ENCODE measurements around the gene PCNT. TPM values are rescaled to one million over a fixed set of nuclear protein-coding genes. Genes with fewer than 3 reads are reported as not detected.
A peak's percentile ranks its signal among the peaks of the same experiment; 100 is the strongest.

Gene PCNT
- total and polyA plus RNA-seq, 4 donors, result 6.4 to 33.0 (median 26.2) TPM

- Histone ChIP-seq H3K4me1 (ENCODE audit: control insufficient read depth in 1 of 2, insufficient read depth in 2 of 2, low read length in 2 of 2) (no peaks in the 10 kb centered on the region), H3K27me3 (ENCODE audit: control insufficient read depth in 1 of 2, insufficient read depth in 2 of 2, low read length in 1 of 2) (no peaks in the 10 kb centered on the region), H3K27ac (ENCODE audit: low read depth in 1 of 2, low read length in 2 of 2) (no peak overlapping the region), H3K36me3 (ENCODE audit: control insufficient read depth in 1 of 2, insufficient read depth in 2 of 2, low read length in 1 of 2) (peaks cover 0 to 6% of the 10 kb centered on the region in 2 donors), H3K4me3 (ENCODE audit: low read length in 2 of 2) (no peak overlapping the region), H3K9me3 (ENCODE audit: control insufficient read depth, low read length) (no peaks in the 10 kb centered on the region)
- intact Hi-C loops (cut with DNase I), result no loop called here
- ATAC-seq (ENCODE audit: low FRiP score) (no peak), DNase-seq (peak; percentile 19 to 35)
- 74 to 76% methylated on average over 8 of the region's 8 CpGs for WGBS, 2 donors
Measured at GRCh38 chr21:46340998-46341397, 17.0 kb downstream of the PCNT start.

GRCh38 chr21:46344219-46344915 is 20.4 kb downstream of the PCNT start:
- Histone ChIP-seq H3K27ac (ENCODE audit: low read depth in 1 of 2, low read length in 2 of 2) (no peak overlapping the region), H3K36me3 (ENCODE audit: control insufficient read depth in 1 of 2, insufficient read depth in 2 of 2, low read length in 1 of 2) (peaks cover 0 to 12% of the 10 kb centered on the region in 2 donors), H3K4me1 (ENCODE audit: control insufficient read depth in 1 of 2, insufficient read depth in 2 of 2, low read length in 2 of 2) (no peaks in the 10 kb centered on the region), H3K9me3 (ENCODE audit: control insufficient read depth, low read length) (no peaks in the 10 kb centered on the region), H3K27me3 (ENCODE audit: control insufficient read depth in 1 of 2, insufficient read depth in 2 of 2, low read length in 1 of 2) (no peaks in the 10 kb centered on the region), H3K4me3 (ENCODE audit: low read length in 2 of 2) (no peak overlapping the region)
- intact Hi-C loops (cut with DNase I), result no loop called here
- 96 to 98% methylated on average over 20 of the region's 20 CpGs for WGBS, 2 donors
- DNase-seq, result peak; percentile 38 to 71
- no peak for ATAC-seq (ENCODE audit: low FRiP score)

- H3K36me3 ChIP-seq (ENCODE audit: control insufficient read depth in 1 of 2, insufficient read depth in 2 of 2, low read length in 1 of 2), result peaks cover 0 to 13% of the 10 kb centered on the region in 2 donors
Measured at GRCh38 chr21:46345861-46346260, 21.9 kb downstream of the PCNT start.

GRCh38 chr21:46346296-46347202 is 22.6 kb downstream of the PCNT start:
- no peaks in the 10 kb centered on the region for H3K4me1 ChIP-seq (ENCODE audit: control insufficient read depth in 1 of 2, insufficient read depth in 2 of 2, low read length in 2 of 2)
- DNase-seq (peak; percentile 33 to 66), ATAC-seq (ENCODE audit: low FRiP score) (peak; percentile 58)
- no peaks in the 10 kb centered on the region for H3K27me3 ChIP-seq (ENCODE audit: control insufficient read depth in 1 of 2, insufficient read depth in 2 of 2, low read length in 1 of 2)
- WGBS, 2 donors, result 93 to 94% methylated on average over 32 to 34 of the region's 34 CpGs
- no peak overlapping the region for H3K27ac ChIP-seq (ENCODE audit: low read depth in 1 of 2, low read length in 2 of 2)
- H3K36me3 ChIP-seq (ENCODE audit: control insufficient read depth in 1 of 2, insufficient read depth in 2 of 2, low read length in 1 of 2), result peaks cover 0 to 13% of the 10 kb centered on the region in 2 donors
- intact Hi-C loops (cut with DNase I), result no loop called here
- no peak overlapping the region for H3K4me3 ChIP-seq (ENCODE audit: low read length in 2 of 2)
- no peaks in the 10 kb centered on the region for H3K9me3 ChIP-seq (ENCODE audit: control insufficient read depth, low read length)

More at GRCh38 chr21:46345861-46346260, 21.9 kb downstream of the PCNT start:
- Histone ChIP-seq H3K9me3 (ENCODE audit: control insufficient read depth, low read length) (no peaks in the 10 kb centered on the region), H3K27ac (ENCODE audit: low read depth in 1 of 2, low read length in 2 of 2) (no peak overlapping the region), H3K4me1 (ENCODE audit: control insufficient read depth in 1 of 2, insufficient read depth in 2 of 2, low read length in 2 of 2) (no peaks in the 10 kb centered on the region), H3K4me3 (ENCODE audit: low read length in 2 of 2) (no peak overlapping the region), H3K27me3 (ENCODE audit: control insufficient read depth in 1 of 2, insufficient read depth in 2 of 2, low read length in 1 of 2) (no peaks in the 10 kb centered on the region)
- peak in 1 of 2 donors; percentile 52 for DNase-seq
- no peak for ATAC-seq (ENCODE audit: low FRiP score)
- WGBS, 2 donors, result 89 to 92% methylated on average over 14 of the region's 14 CpGs
- intact Hi-C loops (cut with DNase I), result no loop called here

- 69 to 76% methylated on average over 10 of the region's 10 CpGs for WGBS, 2 donors
- Histone ChIP-seq H3K9me3 (ENCODE audit: control insufficient read depth, low read length) (no peaks in the 10 kb centered on the region), H3K27me3 (ENCODE audit: control insufficient read depth in 1 of 2, insufficient read depth in 2 of 2, low read length in 1 of 2) (no peaks in the 10 kb centered on the region), H3K36me3 (ENCODE audit: control insufficient read depth in 1 of 2, insufficient read depth in 2 of 2, low read length in 1 of 2) (peaks cover 0 to 13% of the 10 kb centered on the region in 2 donors), H3K4me1 (ENCODE audit: control insufficient read depth in 1 of 2, insufficient read depth in 2 of 2, low read length in 2 of 2) (no peaks in the 10 kb centered on the region), H3K27ac (ENCODE audit: low read depth in 1 of 2, low read length in 2 of 2) (no peak overlapping the region), H3K4me3 (ENCODE audit: low read length in 2 of 2) (no peak overlapping the region)
- intact Hi-C loops (cut with DNase I), result no loop called here
- DNase-seq (peak; percentile 6 to 32), ATAC-seq (ENCODE audit: low FRiP score) (no peak)
Measured at GRCh38 chr21:46347203-46347550, 23.2 kb downstream of the PCNT start.

GRCh38 chr21:46347791-46348381 is 23.9 kb downstream of the PCNT start:
- H3K36me3 ChIP-seq (ENCODE audit: control insufficient read depth in 1 of 2, insufficient read depth in 2 of 2, low read length in 1 of 2), result peaks cover 0 to 16% of the 10 kb centered on the region in 2 donors
- H3K4me1 ChIP-seq (ENCODE audit: control insufficient read depth in 1 of 2, insufficient read depth in 2 of 2, low read length in 2 of 2), result no peaks in the 10 kb centered on the region
- WGBS, 2 donors, result 57 to 69% methylated on average over 12 of the region's 12 CpGs
- intact Hi-C loops (cut with DNase I), result no loop called here
- ATAC-seq (ENCODE audit: low FRiP score) (peak; percentile 6), DNase-seq (peak; percentile 84 to 87)
- H3K27me3 ChIP-seq (ENCODE audit: control insufficient read depth in 1 of 2, insufficient read depth in 2 of 2, low read length in 1 of 2), result no peaks in the 10 kb centered on the region
- no peak overlapping the region for H3K27ac ChIP-seq (ENCODE audit: low read depth in 1 of 2, low read length in 2 of 2)
- no peak overlapping the region for H3K4me3 ChIP-seq (ENCODE audit: low read length in 2 of 2)
- no peaks in the 10 kb centered on the region for H3K9me3 ChIP-seq (ENCODE audit: control insufficient read depth, low read length)

GRCh38 chr21:46349134-46349760 is 25.3 kb downstream of the PCNT start:
- 93 to 94% methylated on average over 17 of the region's 17 CpGs for WGBS, 2 donors
- Histone ChIP-seq H3K4me3 (ENCODE audit: low read length in 2 of 2) (no peak overlapping the region), H3K27ac (ENCODE audit: low read depth in 1 of 2, low read length in 2 of 2) (no peak overlapping the region), H3K9me3 (ENCODE audit: control insufficient read depth, low read length) (no peaks in the 10 kb centered on the region), H3K36me3 (ENCODE audit: control insufficient read depth in 1 of 2, insufficient read depth in 2 of 2, low read length in 1 of 2) (peaks cover 0 to 20% of the 10 kb centered on the region in 2 donors), H3K4me1 (ENCODE audit: control insufficient read depth in 1 of 2, insufficient read depth in 2 of 2, low read length in 2 of 2) (no peaks in the 10 kb centered on the region), H3K27me3 (ENCODE audit: control insufficient read depth in 1 of 2, insufficient read depth in 2 of 2, low read length in 1 of 2) (no peaks in the 10 kb centered on the region)
- DNase-seq (peak in 1 of 2 donors; percentile 16), ATAC-seq (ENCODE audit: low FRiP score) (no peak)
- intact Hi-C loops (cut with DNase I), result no loop called here

GRCh38 chr21:46350571-46350970 is 26.6 kb downstream of the PCNT start:
- no peaks in the 10 kb centered on the region for H3K4me1 ChIP-seq (ENCODE audit: control insufficient read depth in 1 of 2, insufficient read depth in 2 of 2, low read length in 2 of 2)
- WGBS, 2 donors, result 94% methylated on average over 8 of the region's 8 CpGs
- H3K4me3 ChIP-seq (ENCODE audit: low read length in 2 of 2), result no peak overlapping the region
- intact Hi-C loops (cut with DNase I), result no loop called here
- DNase-seq, result no peak
- H3K9me3 ChIP-seq (ENCODE audit: control insufficient read depth, low read length), result no peaks in the 10 kb centered on the region
- H3K27me3 ChIP-seq (ENCODE audit: control insufficient read depth in 1 of 2, insufficient read depth in 2 of 2, low read length in 1 of 2), result no peaks in the 10 kb centered on the region
- H3K36me3 ChIP-seq (ENCODE audit: control insufficient read depth in 1 of 2, insufficient read depth in 2 of 2, low read length in 1 of 2), result peaks cover 0 to 22% of the 10 kb centered on the region in 2 donors
- no peak overlapping the region for H3K27ac ChIP-seq (ENCODE audit: low read depth in 1 of 2, low read length in 2 of 2)
- ATAC-seq (ENCODE audit: low FRiP score), result no peak

All from aorta (tissue), 5 donors.